HG02610 (cell line): ENCODE data around the gene DDT.
"Not testable (repeated sequence)": the region's sequence is repeated elsewhere in the genome, so short reads cannot be mapped to it uniquely, and the experiment has no call there.

ENCODE experiments used
- ATAC-seq: cut with Tn5 transposase; IDR thresholded peaks from one replicate; pipeline ENCODE4 v1.9.1; 2021; ENCODE audit warnings: mild to moderate bottlenecking, moderate library complexity; ENCODE audit not compliant: unreplicated experiment

Gene DDT

DNA sequence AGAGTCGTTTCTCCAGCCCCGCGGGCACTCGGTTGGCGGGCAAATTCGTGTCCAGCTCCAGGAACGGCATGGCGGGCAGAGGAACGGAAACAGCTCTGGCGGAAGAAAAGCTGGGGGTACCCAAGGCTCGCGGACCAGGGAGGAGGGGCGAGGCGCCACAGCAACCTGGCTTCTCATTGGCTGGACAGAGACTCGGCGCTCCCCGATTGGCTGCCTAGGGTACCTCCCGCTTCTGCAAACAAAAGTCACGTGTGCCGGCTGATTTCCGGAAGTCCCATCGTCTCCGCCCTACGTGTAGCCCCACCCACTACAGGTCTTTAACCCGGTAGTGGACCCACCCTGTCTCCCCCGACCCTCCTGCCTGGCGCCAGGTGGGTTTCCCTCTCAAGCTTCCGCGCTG, at the start of gene DDT:
Gene DDT (minus strand): TSS at position 97 of the 400 bp plus-strand sequence. CDS start 27 bp downstream, at position 70.
- peak; percentile 87 for ATAC-seq

GRCh38 chr22:24023204-24023789, 49.1 kb upstream of the DDT start:
- ATAC-seq: no peak

- ATAC-seq: no peak
Measured at GRCh38 chr22:24021304-24021703, 47.1 kb upstream of the DDT start.

DNA sequence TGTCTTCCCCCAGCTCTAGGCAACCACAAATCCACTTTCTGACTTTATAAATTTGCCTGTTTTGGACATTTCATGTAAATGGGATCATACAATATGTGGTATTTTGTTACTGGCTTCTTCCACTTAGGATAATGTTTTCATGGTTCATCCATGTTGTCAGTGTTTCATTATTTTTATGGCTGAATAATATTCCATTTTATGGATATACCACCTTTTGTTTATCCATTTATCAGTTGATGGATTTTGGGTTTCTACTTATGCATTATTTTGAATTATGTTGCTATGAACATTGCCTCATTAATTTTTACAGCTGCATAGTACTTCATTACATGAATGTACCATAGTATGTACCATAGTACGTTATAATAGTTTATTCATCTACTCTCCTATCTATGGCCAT, 41.9 kb upstream of the DDT start:
- no peak for ATAC-seq

GRCh38 chr22:24011735-24012068, 37.5 kb upstream of the DDT start:
- ATAC-seq: no peak

- ATAC-seq: no peak
Measured at GRCh38 chr22:24010018-24010391, 35.8 kb upstream of the DDT start.

DNA sequence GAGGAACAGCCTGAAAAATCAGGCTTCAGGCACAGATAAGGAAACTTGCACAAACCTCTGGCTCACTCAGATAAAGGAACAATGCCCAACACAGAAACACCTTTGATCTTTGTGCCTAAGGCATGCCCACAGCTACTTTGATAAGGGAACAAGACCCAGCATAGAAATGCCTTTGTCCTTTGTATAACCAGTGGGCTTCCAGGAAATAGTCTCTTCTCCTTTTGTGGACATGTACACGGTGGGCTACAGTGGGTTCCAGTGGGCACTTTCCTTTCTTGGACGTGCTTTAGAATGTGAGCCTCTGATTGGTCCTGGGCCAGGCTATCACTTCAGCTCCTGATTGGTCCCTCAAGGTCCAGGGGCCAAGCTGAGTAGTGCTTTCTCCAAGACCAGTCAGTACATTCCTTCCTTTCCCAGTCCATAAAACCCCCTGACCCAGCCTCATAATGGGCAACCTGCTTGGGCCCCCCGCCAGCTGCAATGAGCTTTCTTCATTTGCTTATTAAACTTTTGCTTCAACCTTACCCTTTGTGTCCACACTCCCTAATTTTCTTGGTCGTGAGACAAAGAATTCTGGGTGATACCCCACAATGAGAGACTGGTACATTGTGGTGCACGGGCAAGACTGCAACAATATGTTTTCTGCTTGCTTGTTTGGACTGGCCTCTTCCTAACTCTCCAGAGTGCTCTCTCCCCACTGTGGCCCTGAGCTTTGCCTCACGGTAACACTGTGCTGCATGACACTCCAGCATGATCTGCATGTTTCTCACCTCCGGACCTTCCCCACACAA, 35.2 kb upstream of the DDT start:
- no peak for ATAC-seq

- ATAC-seq: no peak
Measured at GRCh38 chr22:24008381-24009226, 34.4 kb upstream of the DDT start.

- ATAC-seq: no peak
Measured at GRCh38 chr22:24008022-24008283, 33.7 kb upstream of the DDT start.

- ATAC-seq: no peak
Measured at GRCh38 chr22:24007253-24008021, 33.2 kb upstream of the DDT start.

DNA sequence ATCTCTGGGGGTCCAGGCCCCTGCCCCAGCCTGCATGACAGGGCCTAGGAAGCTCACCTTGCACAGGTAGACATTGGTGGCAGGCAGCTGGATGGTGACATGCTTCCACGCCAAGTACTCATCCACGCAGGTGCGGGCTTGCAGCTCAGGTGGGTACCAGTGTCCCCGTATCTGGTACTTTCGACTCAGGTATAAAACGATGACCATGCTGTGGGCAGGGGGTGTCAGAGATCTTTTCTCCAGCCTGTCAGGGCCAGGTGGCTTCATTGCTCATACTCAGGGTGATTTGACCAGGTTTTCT, 32.6 kb upstream of the DDT start:
- ATAC-seq: no peak

- no peak for ATAC-seq
Measured at GRCh38 chr22:24006207-24006913, 32.1 kb upstream of the DDT start.

DNA sequence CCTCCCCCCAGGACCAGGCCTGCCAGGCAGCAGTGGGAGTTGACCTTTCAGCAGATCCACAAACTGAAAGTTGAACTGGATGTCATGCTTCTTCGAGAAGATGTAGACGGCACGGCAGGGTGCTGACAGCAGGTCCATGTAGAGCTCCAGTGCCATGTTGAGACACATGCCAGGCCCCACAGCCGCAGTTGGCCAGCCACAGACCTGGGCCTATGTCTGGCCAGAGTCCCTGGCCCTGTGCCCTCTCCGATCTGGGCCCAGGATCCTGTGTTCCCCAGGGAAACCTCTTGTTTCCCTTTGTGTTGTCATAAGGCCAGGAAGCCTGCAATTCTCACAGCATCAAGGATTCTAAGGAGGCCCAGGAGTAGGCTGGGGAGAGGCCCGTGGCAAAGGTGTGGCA, 31.0 kb upstream of the DDT start, which contains the start of gene GSTT4:
Gene GSTT4 (minus strand): TSS at position 253 of the 400 bp plus-strand sequence. CDS start 97 bp downstream, at position 156.
- no peak for ATAC-seq

GRCh38 chr22:24003887-24004286, 29.6 kb upstream of the DDT start:
- ATAC-seq: no peak

DNA sequence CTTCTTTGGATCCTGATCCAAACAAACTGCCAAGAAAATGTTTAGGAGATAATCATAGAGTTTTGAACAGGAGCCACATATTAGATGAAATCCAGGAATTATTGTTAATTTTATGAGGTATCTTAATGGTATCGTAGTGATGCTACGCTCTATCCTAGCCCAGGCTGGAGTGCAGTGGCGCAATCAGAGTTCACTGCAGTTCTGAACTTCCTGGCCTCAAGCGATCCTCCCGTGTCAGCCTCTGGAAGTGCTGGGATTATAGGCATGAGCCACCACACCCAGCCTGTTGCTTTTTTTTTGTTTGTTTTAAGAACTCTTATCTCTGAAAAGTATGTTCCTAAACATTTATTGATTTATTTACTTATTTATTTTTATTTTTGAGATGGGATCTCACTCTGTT, 28.6 kb upstream of the DDT start:
- ATAC-seq: no peak

- ATAC-seq: no peak
Measured at GRCh38 chr22:24002272-24002671, 28.0 kb upstream of the DDT start.

DNA sequence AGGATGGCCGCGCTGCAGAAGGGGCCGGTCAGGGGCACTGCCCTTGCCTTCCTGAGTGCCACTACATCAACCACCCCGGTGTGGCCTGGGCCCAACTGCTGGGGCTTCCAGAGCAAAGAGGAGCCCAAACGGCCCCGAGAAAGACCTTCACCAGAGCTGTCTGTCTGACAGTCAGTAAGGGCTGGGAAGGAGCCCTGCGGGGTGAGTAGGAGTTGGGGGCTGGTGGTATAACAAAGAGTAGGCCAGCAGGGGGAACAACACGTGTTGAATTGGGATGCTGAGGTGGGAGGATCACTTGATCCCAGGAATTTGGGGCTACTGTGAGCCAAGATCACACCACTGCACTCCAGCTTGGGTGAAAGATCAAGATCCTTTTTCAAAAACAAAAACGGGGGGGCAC, 27.1 kb upstream of the DDT start:
- no peak for ATAC-seq

GRCh38 chr22:23999779-24000178, 25.5 kb upstream of the DDT start:
- not testable (repeated sequence) for ATAC-seq

DNA sequence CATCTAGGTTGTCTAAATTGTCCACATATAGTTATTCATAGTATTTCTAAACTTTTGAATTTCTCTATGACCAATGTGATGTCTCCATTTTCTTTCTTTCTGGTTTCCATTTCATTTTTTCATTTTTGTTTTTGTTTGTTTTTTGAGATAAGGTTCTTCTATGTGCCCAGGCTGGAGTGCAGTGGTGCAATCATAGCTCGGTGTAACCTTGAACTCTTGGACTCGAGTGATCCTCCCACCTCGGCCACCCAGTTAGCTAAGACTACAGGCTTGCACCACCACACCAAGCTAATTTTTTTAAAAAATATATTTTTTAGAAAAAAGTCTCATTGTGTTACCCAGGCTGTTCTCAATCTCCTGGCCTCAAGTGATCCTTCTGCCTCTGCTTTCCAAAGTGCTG, 22.9 kb upstream of the DDT start:
- ATAC-seq: no peak

DNA sequence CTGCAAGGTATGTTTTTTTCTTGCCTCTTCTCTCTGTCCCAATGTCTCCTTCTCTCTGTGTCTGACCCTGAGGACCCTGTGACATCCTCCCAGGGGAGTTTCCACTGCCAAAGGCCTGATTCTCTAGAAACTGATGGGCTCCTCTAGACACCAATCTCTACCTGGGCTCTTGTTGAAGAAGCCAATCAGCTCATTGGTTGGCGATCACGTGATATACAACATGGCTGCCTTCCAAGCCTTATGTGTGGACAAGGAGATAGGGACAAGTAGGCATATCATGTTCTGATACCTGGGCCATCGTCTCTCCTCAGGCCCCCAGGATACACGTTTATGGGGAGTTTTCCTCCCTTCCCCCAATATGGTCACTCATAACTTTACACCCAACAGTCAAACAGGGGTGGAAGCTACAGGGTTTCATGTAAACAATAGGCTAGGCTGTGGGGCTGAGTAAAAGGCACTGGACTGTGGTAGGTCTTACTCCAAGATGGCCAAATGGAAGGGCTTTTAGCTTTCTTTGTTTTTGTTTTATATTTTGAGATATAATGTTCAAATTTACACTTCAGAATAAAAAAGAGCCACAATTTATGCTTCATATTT, 19.4 kb upstream of the DDT start:
- not testable (repeated sequence) for ATAC-seq
